ENCODE measurements around the gene TLR5.

DNA sequence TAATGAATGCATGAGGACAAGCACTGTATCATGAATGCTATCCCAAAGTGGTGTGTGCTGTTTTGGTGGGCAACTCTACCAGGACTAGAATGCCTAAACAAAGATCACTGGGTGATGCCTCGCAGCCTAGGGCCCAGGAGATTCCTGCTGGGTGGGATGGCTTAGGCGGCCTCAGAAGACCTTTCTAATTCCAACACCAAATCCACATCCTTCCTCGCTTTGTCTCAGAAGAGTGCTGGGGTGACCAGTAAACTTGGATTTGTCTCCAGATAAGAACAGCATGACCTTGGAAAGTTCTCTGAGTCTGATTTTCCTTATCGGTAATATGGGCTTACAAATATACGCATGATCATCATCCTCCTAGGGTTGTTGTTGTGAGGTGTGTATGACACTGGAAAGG lies 76.6 kb downstream of the TLR5 start:
- TF ChIP-seq EZH2 (IDR thresholded peaks at IDR 0.05; ENCODE audit: insufficient read depth, poor library complexity, severe bottlenecking): no peak
- no peak for TF ChIP-seq EZH2phosphoT487 (IDR thresholded peaks at IDR 0.05; ENCODE audit: insufficient read depth, low read depth)
